Activated effector memory CD4-positive, alpha-beta T cell treated with Interleukin-2 at 50 U/mL for 16 hours (primary cell): ENCODE data around the gene AFAP1.

ENCODE experiments used
- DNase-seq: peaks from one replicate; pipeline ENCODE4 v3.0.0-alpha.2; 2020

AFAP1 gene

GRCh38 chr4:7733801-7734650 lies 205.6 kb downstream of the AFAP1 start:
- DNase-seq, result no peak

GRCh38 chr4:7733201-7733600 lies 206.5 kb downstream of the AFAP1 start:
- DNase-seq, result no peak

- no peak for DNase-seq
Observed at GRCh38 chr4:7732263-7732662, 207.4 kb downstream of the AFAP1 start.

- DNase-seq, result no peak
Observed at GRCh38 chr4:7731437-7731836, 208.2 kb downstream of the AFAP1 start.

GRCh38 chr4:7727749-7728148 lies 211.9 kb downstream of the AFAP1 start:
- DNase-seq, result no peak

GRCh38 chr4:7726665-7727413 lies 212.8 kb downstream of the AFAP1 start:
- DNase-seq, result no peak

GRCh38 chr4:7725951-7726350 lies 213.7 kb downstream of the AFAP1 start:
- no peak for DNase-seq

GRCh38 chr4:7723625-7724024 lies 216.0 kb downstream of the AFAP1 start:
- DNase-seq, result no peak

- no peak for DNase-seq
Observed at GRCh38 chr4:7722766-7723387, 216.8 kb downstream of the AFAP1 start.

- DNase-seq, result no peak
Observed at GRCh38 chr4:7721984-7722551, 217.6 kb downstream of the AFAP1 start.

GRCh38 chr4:7719354-7720174 lies 220.1 kb downstream of the AFAP1 start:
- peak; percentile 26 for DNase-seq

GRCh38 chr4:7717946-7718490 lies 221.6 kb downstream of the AFAP1 start:
- DNase-seq, result no peak

GRCh38 chr4:7717161-7717560 lies 222.5 kb downstream of the AFAP1 start:
- DNase-seq, result no peak

GRCh38 chr4:7716010-7716721 lies 223.5 kb downstream of the AFAP1 start:
- DNase-seq, result no peak

GRCh38 chr4:7715271-7716009 lies 224.2 kb downstream of the AFAP1 start:
- no peak for DNase-seq

- no peak for DNase-seq
Observed at GRCh38 chr4:7714738-7715137, 224.9 kb downstream of the AFAP1 start.

- no peak for DNase-seq
Observed at GRCh38 chr4:7714176-7714575, 225.5 kb downstream of the AFAP1 start.

- no peak for DNase-seq
Observed at GRCh38 chr4:7713757-7714156, 225.9 kb downstream of the AFAP1 start.

GRCh38 chr4:7712021-7712671 lies 227.5 kb downstream of the AFAP1 start:
- DNase-seq, result no peak

GRCh38 chr4:7711307-7711963 lies 228.2 kb downstream of the AFAP1 start:
- no peak for DNase-seq
